Measurements from ENCODE around the gene NCR3LG1.

- TF ChIP-seq CTCF (IDR thresholded peaks at IDR 0.05) (no peak), POLR2A (IDR thresholded peaks at IDR 0.05) (no peak)
Observed at GRCh38 chr11:17407575-17407974, 56.0 kb downstream of the NCR3LG1 start.

Data from uterus (tissue), 2 donors.